Measurements from ENCODE around the gene KCP. TPM values are rescaled to one million over a fixed set of nuclear protein-coding genes. Genes with fewer than 3 reads are reported as not detected.
A peak's percentile ranks its signal among the peaks of the same experiment; 100 is the strongest.

The KCP gene
- total and polyA plus RNA-seq, 2 of the 13 experiments (the other 11 are each of a cell fraction or from before 2014, with no cell fraction given), result 0.37 to 1.0 TPM

DNA sequence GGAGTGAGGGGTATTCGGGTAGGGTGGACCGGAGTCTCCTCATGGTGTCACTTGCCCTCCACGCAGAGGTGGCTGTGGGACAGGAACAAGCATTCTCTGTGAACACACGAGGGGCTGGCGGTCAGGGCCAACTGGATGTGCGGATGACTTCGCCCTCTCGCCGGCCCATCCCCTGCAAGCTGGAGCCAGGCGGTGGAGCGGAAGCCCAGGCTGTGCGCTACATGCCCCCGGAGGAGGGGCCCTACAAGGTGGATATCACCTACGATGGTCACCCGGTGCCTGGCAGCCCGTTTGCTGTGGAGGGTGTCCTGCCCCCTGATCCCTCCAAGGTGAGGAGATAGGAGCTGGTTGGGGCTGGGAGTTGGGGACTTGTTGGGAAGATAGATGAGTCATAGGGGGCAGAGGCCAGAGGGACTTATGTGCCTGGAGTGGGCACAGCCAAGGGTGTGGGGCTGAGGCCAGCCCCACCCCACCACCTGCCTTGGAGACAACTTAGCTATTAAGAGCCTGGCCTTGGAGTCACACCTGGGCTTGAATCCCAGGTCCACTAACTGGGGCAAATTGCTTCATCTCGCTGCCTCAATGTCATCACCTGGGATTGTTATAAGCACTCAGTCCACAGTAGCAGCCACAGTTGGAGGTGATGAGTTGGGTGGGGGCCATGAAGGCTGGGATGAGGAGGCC is 66.4 kb downstream of the KCP start (continued):
- TF ChIP-seq, protein P1, sequence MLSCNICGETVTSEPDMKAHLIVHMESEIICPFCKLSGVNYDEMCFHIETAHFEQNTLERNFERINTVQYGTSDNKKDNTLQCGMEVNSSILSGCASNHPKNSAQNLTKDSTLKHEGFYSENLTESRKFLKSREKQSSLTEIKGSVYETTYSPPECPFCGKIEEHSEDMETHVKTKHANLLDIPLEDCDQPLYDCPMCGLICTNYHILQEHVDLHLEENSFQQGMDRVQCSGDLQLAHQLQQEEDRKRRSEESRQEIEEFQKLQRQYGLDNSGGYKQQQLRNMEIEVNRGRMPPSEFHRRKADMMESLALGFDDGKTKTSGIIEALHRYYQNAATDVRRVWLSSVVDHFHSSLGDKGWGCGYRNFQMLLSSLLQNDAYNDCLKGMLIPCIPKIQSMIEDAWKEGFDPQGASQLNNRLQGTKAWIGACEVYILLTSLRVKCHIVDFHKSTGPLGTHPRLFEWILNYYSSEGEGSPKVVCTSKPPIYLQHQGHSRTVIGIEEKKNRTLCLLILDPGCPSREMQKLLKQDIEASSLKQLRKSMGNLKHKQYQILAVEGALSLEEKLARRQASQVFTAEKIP (CRISPR knock-in tag; IDR thresholded peaks at IDR 0.05; ENCODE audit: borderline replicate concordance), result no peak
- TF ChIP-seq MYNN (CRISPR knock-in tag; IDR thresholded peaks at IDR 0.05; ENCODE audit: low read depth), result no peak
- TF ChIP-seq KLF11 (CRISPR knock-in tag; IDR thresholded peaks at IDR 0.05), result no peak

DNA sequence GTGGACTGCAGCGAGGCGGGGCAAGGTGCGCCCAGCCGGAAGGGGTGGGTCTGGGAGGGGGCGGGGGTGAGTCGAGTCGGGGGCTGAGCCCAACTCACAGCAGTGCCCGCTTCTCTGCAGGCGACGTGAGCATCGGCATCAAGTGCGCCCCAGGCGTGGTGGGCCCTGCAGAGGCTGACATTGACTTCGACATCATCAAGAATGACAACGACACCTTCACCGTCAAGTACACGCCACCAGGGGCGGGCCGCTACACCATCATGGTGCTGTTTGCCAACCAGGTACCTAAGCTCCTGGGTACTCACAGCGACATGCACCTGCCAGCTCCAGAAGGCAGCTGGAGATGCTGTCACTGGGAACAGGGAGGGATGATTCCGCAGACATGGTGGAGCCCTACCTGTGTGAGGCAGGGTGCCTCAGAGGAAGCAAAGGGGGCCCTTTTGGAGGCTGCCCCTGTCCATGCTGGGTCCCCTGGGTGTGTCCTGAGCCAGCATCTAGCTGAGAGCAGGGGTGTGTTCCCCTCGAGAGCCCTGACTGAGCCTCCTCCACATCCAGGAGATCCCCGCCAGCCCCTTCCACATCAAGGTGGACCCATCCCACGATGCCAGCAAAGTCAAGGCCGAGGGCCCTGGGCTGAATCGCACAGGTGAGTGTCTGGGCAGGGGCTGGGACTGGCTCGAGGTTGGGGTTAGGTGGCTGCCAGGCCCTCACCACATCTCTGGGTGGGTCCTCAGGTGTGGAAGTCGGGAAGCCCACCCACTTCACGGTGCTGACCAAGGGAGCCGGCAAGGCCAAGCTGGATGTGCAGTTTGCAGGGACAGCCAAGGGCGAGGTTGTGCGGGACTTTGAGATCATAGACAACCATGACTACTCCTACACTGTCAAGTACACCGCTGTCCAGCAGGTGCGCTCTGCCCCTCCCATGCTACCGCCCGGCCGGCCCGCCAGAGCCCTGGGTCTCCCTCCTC is 67.6 kb downstream of the KCP start:
- no peak overlapping the region for H3K9ac ChIP-seq (ENCODE audit: insufficient read depth, low read depth, low read length)
- H3K79me2 ChIP-seq (ENCODE audit: insufficient read depth, low read length), result no peaks in the 10 kb centered on the region
- no peak overlapping the region for H3K27ac ChIP-seq (ENCODE audit: extremely low read length, insufficient read depth, low read length)
- ATAC-seq, result peak; percentile 9; the same call in 1 of the 3 replicates
- ChIA-PET CTCF (ENCODE audit: low intra/inter-chr PET ratio, low total read pairs) (interaction anchor here (1.6 to 3.0 kb wide), 3 partner anchors 32 to 41 kb away, joined by 6 to 13 read pairs (median 11); no protein-coding TSS in a partner anchor), POLR2A (no interaction called here)
- no TSS peak for BruUV-seq (replicated peaks)
- FAIRE-seq, result no peak
- no peaks in the 10 kb centered on the region for H4K20me1 ChIP-seq (ENCODE audit: insufficient read depth, low read length)
- peaks cover 11% of the 10 kb centered on the region for H3K4me1 ChIP-seq (ENCODE audit: insufficient read depth, low read length)
- WGBS (ENCODE audit: low lambda C conversion rate), result 74% methylated on average over 19 of the region's 38 CpGs
- intact Hi-C loops (cut with micrococcal nuclease; ENCODE audit: unreplicated experiment) (no loop called here), in situ Hi-C loops (cut with HindIII; ENCODE audit: extremely low pct_ligation_motif_present, low pct_unique_long_range_greater_than_20kb) (no loop called here)
- H2AFZ ChIP-seq (ENCODE audit: low read length), result no peak overlapping the region
- H3K27me3 ChIP-seq (ENCODE audit: control insufficient read depth in 1 of 2, insufficient read depth in 2 of 2, low read length in 2 of 2), result peaks cover 5 to 12% of the 10 kb centered on the region in 2 experiments; a peak in 2 of 5 replicates
- H3K4me2 ChIP-seq (ENCODE audit: low read depth, low read length), result no peak overlapping the region
- DNase-seq (ENCODE audit: low spot score), result no peak
- no peaks in the 10 kb centered on the region for H3K9me3 ChIP-seq (ENCODE audit: low read length)
- no peaks in the 10 kb centered on the region for H3K36me3 ChIP-seq (replicated peaks in 1 of 2; ENCODE audit: control insufficient read depth in 1 of 2, insufficient read depth in 2 of 2, low read length in 2 of 2)
- H3K4me3 ChIP-seq (replicated peaks in 1 of 3; ENCODE audit: insufficient read depth in 1 of 3, low read depth in 2 of 3, low read length in 3 of 3), result no peak overlapping the region
- TF ChIP-seq MED1 (CRISPR knock-in tag; IDR thresholded peaks at IDR 0.05), result no peak
- TF ChIP-seq ZNF510 (CRISPR knock-in tag; IDR thresholded peaks at IDR 0.05; ENCODE audit: low read depth), result no peak
- TF ChIP-seq, protein P2, sequence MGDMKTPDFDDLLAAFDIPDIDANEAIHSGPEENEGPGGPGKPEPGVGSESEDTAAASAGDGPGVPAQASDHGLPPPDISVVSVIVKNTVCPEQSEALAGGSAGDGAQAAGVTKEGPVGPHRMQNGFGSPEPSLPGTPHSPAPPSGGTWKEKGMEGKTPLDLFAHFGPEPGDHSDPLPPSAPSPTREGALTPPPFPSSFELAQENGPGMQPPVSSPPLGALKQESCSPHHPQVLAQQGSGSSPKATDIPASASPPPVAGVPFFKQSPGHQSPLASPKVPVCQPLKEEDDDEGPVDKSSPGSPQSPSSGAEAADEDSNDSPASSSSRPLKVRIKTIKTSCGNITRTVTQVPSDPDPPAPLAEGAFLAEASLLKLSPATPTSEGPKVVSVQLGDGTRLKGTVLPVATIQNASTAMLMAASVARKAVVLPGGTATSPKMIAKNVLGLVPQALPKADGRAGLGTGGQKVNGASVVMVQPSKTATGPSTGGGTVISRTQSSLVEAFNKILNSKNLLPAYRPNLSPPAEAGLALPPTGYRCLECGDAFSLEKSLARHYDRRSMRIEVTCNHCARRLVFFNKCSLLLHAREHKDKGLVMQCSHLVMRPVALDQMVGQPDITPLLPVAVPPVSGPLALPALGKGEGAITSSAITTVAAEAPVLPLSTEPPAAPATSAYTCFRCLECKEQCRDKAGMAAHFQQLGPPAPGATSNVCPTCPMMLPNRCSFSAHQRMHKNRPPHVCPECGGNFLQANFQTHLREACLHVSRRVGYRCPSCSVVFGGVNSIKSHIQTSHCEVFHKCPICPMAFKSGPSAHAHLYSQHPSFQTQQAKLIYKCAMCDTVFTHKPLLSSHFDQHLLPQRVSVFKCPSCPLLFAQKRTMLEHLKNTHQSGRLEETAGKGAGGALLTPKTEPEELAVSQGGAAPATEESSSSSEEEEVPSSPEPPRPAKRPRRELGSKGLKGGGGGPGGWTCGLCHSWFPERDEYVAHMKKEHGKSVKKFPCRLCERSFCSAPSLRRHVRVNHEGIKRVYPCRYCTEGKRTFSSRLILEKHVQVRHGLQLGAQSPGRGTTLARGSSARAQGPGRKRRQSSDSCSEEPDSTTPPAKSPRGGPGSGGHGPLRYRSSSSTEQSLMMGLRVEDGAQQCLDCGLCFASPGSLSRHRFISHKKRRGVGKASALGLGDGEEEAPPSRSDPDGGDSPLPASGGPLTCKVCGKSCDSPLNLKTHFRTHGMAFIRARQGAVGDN (CRISPR knock-in tag; IDR thresholded peaks at IDR 0.05), result no peak
- no peak for TF ChIP-seq ZFY (CRISPR knock-in tag; IDR thresholded peaks at IDR 0.05)
- no peak for TF ChIP-seq ZNF615 (CRISPR knock-in tag; IDR thresholded peaks at IDR 0.05; ENCODE audit: borderline replicate concordance)
- no peak for TF ChIP-seq ONECUT2 (CRISPR knock-in tag; IDR thresholded peaks at IDR 0.05)
- TF ChIP-seq ZBTB7A (CRISPR knock-in tag; IDR thresholded peaks at IDR 0.05), result no peak
- no peak for TF ChIP-seq CCDC6 (CRISPR knock-in tag; IDR thresholded peaks at IDR 0.05)
- TF ChIP-seq, protein P3, sequence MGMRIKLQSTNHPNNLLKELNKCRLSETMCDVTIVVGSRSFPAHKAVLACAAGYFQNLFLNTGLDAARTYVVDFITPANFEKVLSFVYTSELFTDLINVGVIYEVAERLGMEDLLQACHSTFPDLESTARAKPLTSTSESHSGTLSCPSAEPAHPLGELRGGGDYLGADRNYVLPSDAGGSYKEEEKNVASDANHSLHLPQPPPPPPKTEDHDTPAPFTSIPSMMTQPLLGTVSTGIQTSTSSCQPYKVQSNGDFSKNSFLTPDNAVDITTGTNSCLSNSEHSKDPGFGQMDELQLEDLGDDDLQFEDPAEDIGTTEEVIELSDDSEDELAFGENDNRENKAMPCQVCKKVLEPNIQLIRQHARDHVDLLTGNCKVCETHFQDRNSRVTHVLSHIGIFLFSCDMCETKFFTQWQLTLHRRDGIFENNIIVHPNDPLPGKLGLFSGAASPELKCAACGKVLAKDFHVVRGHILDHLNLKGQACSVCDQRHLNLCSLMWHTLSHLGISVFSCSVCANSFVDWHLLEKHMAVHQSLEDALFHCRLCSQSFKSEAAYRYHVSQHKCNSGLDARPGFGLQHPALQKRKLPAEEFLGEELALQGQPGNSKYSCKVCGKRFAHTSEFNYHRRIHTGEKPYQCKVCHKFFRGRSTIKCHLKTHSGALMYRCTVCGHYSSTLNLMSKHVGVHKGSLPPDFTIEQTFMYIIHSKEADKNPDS (CRISPR knock-in tag; IDR thresholded peaks at IDR 0.05), result no peak
- TF ChIP-seq ZNF136 (CRISPR knock-in tag; IDR thresholded peaks at IDR 0.05; ENCODE audit: low read depth), result no peak
